ENCODE results near the gene EXOC8.
"Not testable (repeated sequence)": the region's sequence is repeated elsewhere in the genome, so short reads cannot be mapped to it uniquely, and the experiment has no call there.

EXOC8 gene

DNA sequence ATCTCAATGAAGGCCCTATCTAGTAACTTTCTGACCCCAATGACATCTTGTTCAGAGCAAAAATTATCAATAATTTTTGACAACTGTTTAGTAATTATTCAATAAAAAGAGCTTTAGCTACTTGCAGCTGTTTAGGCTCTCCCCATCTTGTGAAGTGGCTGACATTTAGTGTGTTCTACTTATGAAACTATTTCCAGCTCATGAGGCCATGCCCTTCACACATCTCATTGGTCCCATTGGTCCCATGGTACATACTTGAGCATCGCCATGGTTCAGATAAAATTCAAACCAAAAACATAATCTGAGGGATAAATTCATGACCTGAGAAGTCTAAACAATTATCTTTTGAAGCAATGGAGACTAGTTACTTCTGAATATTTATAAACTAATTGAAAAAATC, 24.7 kb upstream of the EXOC8 start:
- Mint-ChIP-seq H3K36me3 (peaks cover 23 to 24% of the 10 kb centered on the region in 2 donors), H3K9me3 (no peaks in the 10 kb centered on the region), H3K4me1 (peaks cover 0 to 3% of the 10 kb centered on the region in 2 donors), H3K4me3 (no peak overlapping the region), H3K27ac (no peak overlapping the region), H3K27me3 (no peaks in the 10 kb centered on the region)
- ATAC-seq (replicated peaks) (no peak), DNase-seq (no peak)

- Mint-ChIP-seq H3K4me1 (peaks cover 3 to 7% of the 10 kb centered on the region in 2 donors), H3K36me3 (peaks cover 11 to 18% of the 10 kb centered on the region in 2 donors), H3K27ac (no peak overlapping the region), H3K9me3 (no peaks in the 10 kb centered on the region), H3K27me3 (no peaks in the 10 kb centered on the region), H3K4me3 (no peak overlapping the region)
- ATAC-seq (replicated peaks) (no peak), DNase-seq (no peak)
These were observed 21.5 kb upstream of the EXOC8 start for GRCh38 chr1:231359113-231359512.

DNA sequence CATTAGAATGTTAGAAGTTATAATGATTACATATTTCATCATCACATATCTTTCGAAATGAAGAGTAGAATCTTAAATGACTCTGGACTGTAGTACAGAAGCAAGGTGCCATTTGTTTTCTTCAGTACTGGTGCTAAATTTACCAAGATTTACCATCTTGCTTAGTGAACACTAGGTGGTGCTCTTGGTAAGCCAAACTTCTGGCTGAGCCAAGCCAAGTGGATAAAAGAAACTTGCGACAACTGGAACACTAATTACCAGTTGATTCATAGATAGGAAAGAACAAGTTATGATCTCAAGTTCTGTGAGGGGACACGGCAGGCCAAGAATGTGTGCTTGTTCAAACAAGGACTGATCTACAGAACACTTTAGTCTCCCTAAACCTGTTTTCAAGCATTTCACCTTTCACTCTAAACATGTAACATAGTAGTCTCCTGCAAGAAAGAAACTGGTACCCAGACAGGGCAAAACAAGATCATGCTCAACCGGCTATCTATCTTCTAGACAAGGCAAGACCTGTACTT, 20.2 kb upstream of the EXOC8 start:
- peaks cover 3 to 7% of the 10 kb centered on the region in 2 donors for H3K4me1 Mint-ChIP-seq
- DNase-seq: no peak
- ATAC-seq (replicated peaks): peak; percentile 78 to 85
- no peaks in the 10 kb centered on the region for H3K27me3 Mint-ChIP-seq
- peaks cover 12 to 19% of the 10 kb centered on the region in 2 donors for H3K36me3 Mint-ChIP-seq
- H3K9me3 Mint-ChIP-seq: no peaks in the 10 kb centered on the region
- H3K4me3 Mint-ChIP-seq: no peak overlapping the region
- no peak overlapping the region for H3K27ac Mint-ChIP-seq

- Mint-ChIP-seq H3K27me3 (no peaks in the 10 kb centered on the region), H3K4me3 (no peak overlapping the region), H3K4me1 (peaks cover 3 to 7% of the 10 kb centered on the region in 2 donors), H3K27ac (no peak overlapping the region), H3K9me3 (no peaks in the 10 kb centered on the region), H3K36me3 (peaks cover 15 to 24% of the 10 kb centered on the region in 2 donors)
- ATAC-seq (replicated peaks) (peak in 1 of 2 donors; percentile 12), DNase-seq (no peak)
These were observed 19.6 kb upstream of the EXOC8 start for GRCh38 chr1:231357187-231357772.

- no peak overlapping the region for H3K27ac Mint-ChIP-seq
These were observed 17.5 kb upstream of the EXOC8 start for GRCh38 chr1:231355171-231355570.

DNA sequence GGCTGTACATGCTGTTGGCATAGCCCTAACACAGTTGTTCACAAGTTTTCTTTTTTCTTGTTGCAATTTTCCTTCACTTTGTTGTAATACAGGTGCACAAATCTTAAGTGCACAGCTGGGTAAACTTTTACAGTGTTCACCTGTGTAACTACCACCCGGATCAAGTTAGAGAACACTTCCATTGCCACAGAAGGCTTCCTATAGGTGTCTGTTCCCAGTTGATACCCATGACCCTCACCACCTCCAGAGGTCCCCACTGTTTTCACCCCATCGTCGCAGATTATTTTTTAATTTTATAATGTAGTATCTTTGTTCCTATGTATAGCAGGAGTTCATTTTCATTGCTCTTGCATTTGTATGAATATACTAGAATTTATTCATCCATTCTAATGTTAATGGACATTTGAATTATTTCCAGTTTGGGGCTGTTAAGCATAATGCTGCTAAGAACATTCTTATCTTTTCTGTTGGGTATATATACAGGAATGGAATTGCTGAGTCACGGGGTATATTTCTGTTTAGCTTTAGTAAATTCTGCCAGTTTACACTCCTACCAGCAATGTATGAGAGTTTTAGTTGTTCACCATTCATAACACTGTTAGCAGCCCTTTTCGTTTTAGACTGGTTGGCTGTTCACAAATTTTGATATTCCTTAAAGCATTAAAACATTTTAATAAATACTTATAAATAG, 16.8 kb upstream of the EXOC8 start:
- Mint-ChIP-seq H3K36me3 (peaks cover 16 to 19% of the 10 kb centered on the region in 2 donors), H3K4me1 (peaks cover 2 to 7% of the 10 kb centered on the region in 2 donors), H3K4me3 (no peak overlapping the region), H3K27ac (no peak overlapping the region), H3K9me3 (no peaks in the 10 kb centered on the region), H3K27me3 (no peaks in the 10 kb centered on the region)
- ATAC-seq (replicated peaks) (no peak), DNase-seq (no peak)

More at GRCh38 chr1:231355171-231355570, 17.5 kb upstream of the EXOC8 start:
- DNase-seq (no peak), ATAC-seq (replicated peaks) (no peak)
- H3K4me3 Mint-ChIP-seq: no peak overlapping the region
- no peaks in the 10 kb centered on the region for H3K27me3 Mint-ChIP-seq
- peaks cover 3 to 7% of the 10 kb centered on the region in 2 donors for H3K4me1 Mint-ChIP-seq
- H3K36me3 Mint-ChIP-seq: peaks cover 14 to 21% of the 10 kb centered on the region in 2 donors
- H3K9me3 Mint-ChIP-seq: no peaks in the 10 kb centered on the region

- ATAC-seq (replicated peaks) (no peak), DNase-seq (no peak)
- H3K4me3 Mint-ChIP-seq: no peak overlapping the region
- H3K9me3 Mint-ChIP-seq: no peaks in the 10 kb centered on the region
- peaks cover 2 to 7% of the 10 kb centered on the region in 2 donors for H3K4me1 Mint-ChIP-seq
- H3K36me3 Mint-ChIP-seq: peaks cover 16 to 24% of the 10 kb centered on the region in 2 donors
- no peaks in the 10 kb centered on the region for H3K27me3 Mint-ChIP-seq
- H3K27ac Mint-ChIP-seq: no peak overlapping the region
These were observed 15.4 kb upstream of the EXOC8 start for GRCh38 chr1:231353086-231353485.

DNA sequence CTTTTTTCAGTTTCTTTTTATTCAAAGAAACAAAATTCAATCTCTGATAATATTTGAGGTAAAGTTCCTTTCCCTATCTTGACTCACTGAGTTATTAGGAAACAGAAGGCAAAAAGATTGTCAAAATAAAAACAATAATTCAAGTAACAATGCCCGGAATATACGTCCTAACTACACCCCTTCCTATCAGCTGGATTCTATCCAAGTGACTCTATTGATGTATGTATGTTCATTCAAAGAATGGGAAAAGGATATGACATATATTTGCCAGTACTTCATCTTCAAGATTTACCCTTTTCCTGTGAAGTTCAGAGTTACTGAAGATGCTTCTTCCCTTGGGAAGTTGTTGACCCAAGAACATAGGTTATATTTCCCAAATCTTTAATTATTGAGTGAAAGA, 14.2 kb upstream of the EXOC8 start:
- Mint-ChIP-seq H3K27ac (no peak overlapping the region), H3K27me3 (no peaks in the 10 kb centered on the region), H3K4me1 (peaks cover 0 to 7% of the 10 kb centered on the region in 2 donors), H3K4me3 (no peak overlapping the region), H3K36me3 (peaks cover 16 to 24% of the 10 kb centered on the region in 2 donors), H3K9me3 (no peaks in the 10 kb centered on the region)
- no peak for ATAC-seq (replicated peaks)
- DNase-seq: no peak

GRCh38 chr1:231348856-231349255, 11.2 kb upstream of the EXOC8 start:
- not testable (repeated sequence) for H3K4me1 Mint-ChIP-seq; ATAC-seq (replicated peaks); H3K9me3 Mint-ChIP-seq; H3K4me3 Mint-ChIP-seq; DNase-seq; H3K27me3 Mint-ChIP-seq; H3K27ac Mint-ChIP-seq
- H3K36me3 Mint-ChIP-seq: peaks cover 23 to 33% of the 10 kb centered on the region in 2 donors

DNA sequence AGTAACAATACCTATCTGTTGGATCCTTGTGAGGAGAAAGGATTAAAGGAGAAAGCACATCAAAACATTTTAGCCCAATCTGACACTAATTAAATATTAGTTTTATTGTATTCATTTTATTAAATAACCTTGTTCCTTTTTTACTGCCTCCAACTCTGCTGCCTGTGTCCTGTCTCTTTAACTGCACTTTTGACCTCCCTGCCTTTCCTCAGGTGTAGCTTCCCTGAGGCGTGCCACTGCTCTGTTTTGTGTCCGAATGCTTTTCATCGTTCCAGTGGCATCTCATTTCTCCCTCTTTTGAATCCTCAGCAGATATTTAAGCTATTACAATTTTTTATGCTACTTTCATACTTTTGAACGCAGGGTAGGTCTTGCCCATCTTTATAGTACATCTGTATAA, 10.8 kb upstream of the EXOC8 start:
- peaks cover 0 to 2% of the 10 kb centered on the region in 2 donors for H3K4me1 Mint-ChIP-seq
- ATAC-seq (replicated peaks): no peak
- no peaks in the 10 kb centered on the region for H3K9me3 Mint-ChIP-seq
- H3K36me3 Mint-ChIP-seq: peaks cover 23 to 37% of the 10 kb centered on the region in 2 donors
- H3K27me3 Mint-ChIP-seq: no peaks in the 10 kb centered on the region
- DNase-seq: no peak
- H3K4me3 Mint-ChIP-seq: no peak overlapping the region
- no peak overlapping the region for H3K27ac Mint-ChIP-seq

GRCh38 chr1:231347961-231348360, 10.3 kb upstream of the EXOC8 start:
- no peaks in the 10 kb centered on the region for H3K9me3 Mint-ChIP-seq
- H3K27me3 Mint-ChIP-seq: no peaks in the 10 kb centered on the region
- peaks cover 0 to 2% of the 10 kb centered on the region in 2 donors for H3K4me1 Mint-ChIP-seq
- H3K36me3 Mint-ChIP-seq: peaks cover 22 to 40% of the 10 kb centered on the region in 2 donors
- no peak for ATAC-seq (replicated peaks)
- no peak for DNase-seq
- H3K4me3 Mint-ChIP-seq: no peak overlapping the region
- H3K27ac Mint-ChIP-seq: no peak overlapping the region

DNA sequence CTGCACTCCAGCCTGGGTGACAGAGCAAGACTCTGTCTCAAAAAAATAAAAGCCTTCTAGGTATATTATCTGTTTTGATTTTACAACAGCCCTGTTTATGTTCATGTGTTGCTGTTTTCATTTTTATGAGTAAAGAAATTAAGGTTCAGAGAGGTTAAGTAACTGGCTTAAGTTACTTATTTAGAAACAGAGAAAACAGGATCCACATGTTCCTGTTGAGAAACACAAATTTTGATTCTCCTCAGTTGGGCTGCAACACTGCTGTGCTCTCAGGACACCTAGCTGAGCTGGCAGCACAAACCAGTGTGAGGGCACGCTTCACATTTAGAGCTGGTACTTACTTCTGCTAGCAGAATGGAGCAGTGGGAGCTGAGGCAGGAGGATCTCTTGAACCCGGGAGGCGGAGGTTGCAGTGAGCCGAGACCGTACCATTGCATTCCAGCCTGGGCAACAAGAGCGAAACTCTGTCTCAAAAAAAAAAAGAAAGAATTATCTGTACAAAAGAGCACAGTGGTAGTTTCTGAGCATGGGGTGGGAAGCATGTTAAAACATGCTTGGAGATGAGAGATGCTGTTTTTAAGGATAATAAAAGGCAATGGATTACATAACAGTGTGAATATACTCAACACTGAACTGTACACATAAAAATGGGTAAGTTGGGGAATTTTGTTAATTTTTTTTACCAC, 2.8 kb upstream of the EXOC8 start:
- H3K36me3 Mint-ChIP-seq: peaks cover 23 to 50% of the 10 kb centered on the region in 2 donors
- peaks cover 26 to 34% of the 10 kb centered on the region in 2 donors for H3K4me1 Mint-ChIP-seq
- ATAC-seq (replicated peaks) (no peak), DNase-seq (no peak)
- H3K4me3 Mint-ChIP-seq: no peak overlapping the region
- H3K27ac Mint-ChIP-seq: no peak overlapping the region
- no peaks in the 10 kb centered on the region for H3K9me3 Mint-ChIP-seq
- H3K27me3 Mint-ChIP-seq: no peaks in the 10 kb centered on the region

GRCh38 chr1:231338270-231339128, 847 bp upstream of the EXOC8 start, which contains the start of gene SPRTN:
SPRTN (plus strand) TSS chr1:231338293; CDS start chr1:231338384, 91 bp downstream.
- H3K4me1 Mint-ChIP-seq: peaks cover 28 to 43% of the 10 kb centered on the region in 2 donors
- DNase-seq (no peak), ATAC-seq (replicated peaks) (peak; percentile 6 to 81)
- H3K27me3 Mint-ChIP-seq: no peaks in the 10 kb centered on the region
- H3K9me3 Mint-ChIP-seq: no peaks in the 10 kb centered on the region
- H3K36me3 Mint-ChIP-seq: peaks cover 17 to 43% of the 10 kb centered on the region in 2 donors
- peak within 1 kb of the TSS; percentile 99 for H3K27ac Mint-ChIP-seq
- peak within 1 kb of the TSS; percentile 94 to 100 for H3K4me3 Mint-ChIP-seq

Measured in stimulated activated naive B cell treated with anti-CD40 and anti-IgM and Interleukin-4, amounts not matched to agents 10 μg/mL and 1 μg/mL and 100 μg/mL, for 72 hours (primary cell).